Measurements from ENCODE around the gene MYH15. TPM values are rescaled to one million over a fixed set of nuclear protein-coding genes. Genes with fewer than 3 reads are reported as not detected.

MYH15 gene
- polyA plus RNA-seq, 1 donor from 2014 or later, result 0.71 TPM

- no peak overlapping the region for H3K4me3 ChIP-seq (ENCODE audit: low read length)
- no peaks in the 10 kb centered on the region for H4K20me1 ChIP-seq (ENCODE audit: insufficient read depth)
- H3K36me3 ChIP-seq (ENCODE audit: insufficient read depth, low read length), result no peaks in the 10 kb centered on the region
- no peak overlapping the region for H2AFZ ChIP-seq (ENCODE audit: low read depth, low read length)
- H3K9me2 ChIP-seq (ENCODE audit: insufficient read depth, low read length), result no peaks in the 10 kb centered on the region
- no peaks in the 10 kb centered on the region for H3K79me2 ChIP-seq (replicated peaks; ENCODE audit: insufficient read depth, low read length)
- no peak overlapping the region for H3K9ac ChIP-seq (ENCODE audit: low read length)
- H3K9me3 ChIP-seq (ENCODE audit: low read length), result no peaks in the 10 kb centered on the region
- H3K4me2 ChIP-seq (ENCODE audit: low read length), result no peak overlapping the region
- H3K27me3 ChIP-seq (ENCODE audit: insufficient read depth, low read depth, low read length), result no peaks in the 10 kb centered on the region
- H3K27ac ChIP-seq (ENCODE audit: low read length), result no peak overlapping the region
- H3F3A ChIP-seq (ENCODE audit: insufficient read depth, low read length, poor library complexity, severe bottlenecking), result no peaks in the 10 kb centered on the region
- TF ChIP-seq, protein P1, sequence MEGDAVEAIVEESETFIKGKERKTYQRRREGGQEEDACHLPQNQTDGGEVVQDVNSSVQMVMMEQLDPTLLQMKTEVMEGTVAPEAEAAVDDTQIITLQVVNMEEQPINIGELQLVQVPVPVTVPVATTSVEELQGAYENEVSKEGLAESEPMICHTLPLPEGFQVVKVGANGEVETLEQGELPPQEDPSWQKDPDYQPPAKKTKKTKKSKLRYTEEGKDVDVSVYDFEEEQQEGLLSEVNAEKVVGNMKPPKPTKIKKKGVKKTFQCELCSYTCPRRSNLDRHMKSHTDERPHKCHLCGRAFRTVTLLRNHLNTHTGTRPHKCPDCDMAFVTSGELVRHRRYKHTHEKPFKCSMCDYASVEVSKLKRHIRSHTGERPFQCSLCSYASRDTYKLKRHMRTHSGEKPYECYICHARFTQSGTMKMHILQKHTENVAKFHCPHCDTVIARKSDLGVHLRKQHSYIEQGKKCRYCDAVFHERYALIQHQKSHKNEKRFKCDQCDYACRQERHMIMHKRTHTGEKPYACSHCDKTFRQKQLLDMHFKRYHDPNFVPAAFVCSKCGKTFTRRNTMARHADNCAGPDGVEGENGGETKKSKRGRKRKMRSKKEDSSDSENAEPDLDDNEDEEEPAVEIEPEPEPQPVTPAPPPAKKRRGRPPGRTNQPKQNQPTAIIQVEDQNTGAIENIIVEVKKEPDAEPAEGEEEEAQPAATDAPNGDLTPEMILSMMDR (IDR thresholded peaks at IDR 0.05; ENCODE audit: poor library complexity, severe bottlenecking), result no peak
Observed at GRCh38 chr3:108525256-108525655, 14.9 kb upstream of the MYH15 start.

GRCh38 chr3:108524537-108524936 is 14.1 kb upstream of the MYH15 start:
- no peak for TF ChIP-seq EZH2 (IDR thresholded peaks at IDR 0.05; ENCODE audit: borderline replicate concordance, insufficient read depth, low read length, poor library complexity, severe bottlenecking)
- no peak for TF ChIP-seq MXI1 (conservative IDR thresholded peaks at IDR 0.05; ENCODE audit: poor library complexity, severe bottlenecking)
- no peak for TF ChIP-seq POLR2AphosphoS5 (IDR thresholded peaks at IDR 0.05)
- no peak for TF ChIP-seq RAD21 (conservative IDR thresholded peaks at IDR 0.05)
- no peak for TF ChIP-seq EP300 (conservative IDR thresholded peaks at IDR 0.05; ENCODE audit: poor library complexity, severe bottlenecking)
- TF ChIP-seq TAF1 (IDR thresholded peaks at IDR 0.05; ENCODE audit: low read depth), result no peak
- TF ChIP-seq SMC3 (conservative IDR thresholded peaks at IDR 0.05; ENCODE audit: poor library complexity), result no peak
- TF ChIP-seq, protein P2, sequence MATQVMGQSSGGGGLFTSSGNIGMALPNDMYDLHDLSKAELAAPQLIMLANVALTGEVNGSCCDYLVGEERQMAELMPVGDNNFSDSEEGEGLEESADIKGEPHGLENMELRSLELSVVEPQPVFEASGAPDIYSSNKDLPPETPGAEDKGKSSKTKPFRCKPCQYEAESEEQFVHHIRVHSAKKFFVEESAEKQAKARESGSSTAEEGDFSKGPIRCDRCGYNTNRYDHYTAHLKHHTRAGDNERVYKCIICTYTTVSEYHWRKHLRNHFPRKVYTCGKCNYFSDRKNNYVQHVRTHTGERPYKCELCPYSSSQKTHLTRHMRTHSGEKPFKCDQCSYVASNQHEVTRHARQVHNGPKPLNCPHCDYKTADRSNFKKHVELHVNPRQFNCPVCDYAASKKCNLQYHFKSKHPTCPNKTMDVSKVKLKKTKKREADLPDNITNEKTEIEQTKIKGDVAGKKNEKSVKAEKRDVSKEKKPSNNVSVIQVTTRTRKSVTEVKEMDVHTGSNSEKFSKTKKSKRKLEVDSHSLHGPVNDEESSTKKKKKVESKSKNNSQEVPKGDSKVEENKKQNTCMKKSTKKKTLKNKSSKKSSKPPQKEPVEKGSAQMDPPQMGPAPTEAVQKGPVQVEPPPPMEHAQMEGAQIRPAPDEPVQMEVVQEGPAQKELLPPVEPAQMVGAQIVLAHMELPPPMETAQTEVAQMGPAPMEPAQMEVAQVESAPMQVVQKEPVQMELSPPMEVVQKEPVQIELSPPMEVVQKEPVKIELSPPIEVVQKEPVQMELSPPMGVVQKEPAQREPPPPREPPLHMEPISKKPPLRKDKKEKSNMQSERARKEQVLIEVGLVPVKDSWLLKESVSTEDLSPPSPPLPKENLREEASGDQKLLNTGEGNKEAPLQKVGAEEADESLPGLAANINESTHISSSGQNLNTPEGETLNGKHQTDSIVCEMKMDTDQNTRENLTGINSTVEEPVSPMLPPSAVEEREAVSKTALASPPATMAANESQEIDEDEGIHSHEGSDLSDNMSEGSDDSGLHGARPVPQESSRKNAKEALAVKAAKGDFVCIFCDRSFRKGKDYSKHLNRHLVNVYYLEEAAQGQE (IDR thresholded peaks at IDR 0.05; ENCODE audit: borderline replicate concordance), result no peak
- Histone ChIP-seq H3K79me2 (replicated peaks; ENCODE audit: insufficient read depth, low read length) (no peaks in the 10 kb centered on the region), H3K9me2 (ENCODE audit: insufficient read depth, low read length) (no peaks in the 10 kb centered on the region), H3K9ac (ENCODE audit: low read length) (no peak overlapping the region), H3K27me3 (ENCODE audit: insufficient read depth, low read depth, low read length) (no peaks in the 10 kb centered on the region), H2AFZ (ENCODE audit: low read depth, low read length) (no peak overlapping the region), H3K4me2 (ENCODE audit: low read length) (no peak overlapping the region), H3F3A (ENCODE audit: insufficient read depth, low read length, poor library complexity, severe bottlenecking) (no peaks in the 10 kb centered on the region), H3K4me3 (ENCODE audit: low read length) (no peak overlapping the region), H3K27ac (ENCODE audit: low read length) (no peak overlapping the region), H3K36me3 (ENCODE audit: insufficient read depth, low read length) (no peaks in the 10 kb centered on the region), H4K20me1 (ENCODE audit: insufficient read depth) (no peaks in the 10 kb centered on the region), H3K9me3 (ENCODE audit: low read length) (no peaks in the 10 kb centered on the region)

DNA sequence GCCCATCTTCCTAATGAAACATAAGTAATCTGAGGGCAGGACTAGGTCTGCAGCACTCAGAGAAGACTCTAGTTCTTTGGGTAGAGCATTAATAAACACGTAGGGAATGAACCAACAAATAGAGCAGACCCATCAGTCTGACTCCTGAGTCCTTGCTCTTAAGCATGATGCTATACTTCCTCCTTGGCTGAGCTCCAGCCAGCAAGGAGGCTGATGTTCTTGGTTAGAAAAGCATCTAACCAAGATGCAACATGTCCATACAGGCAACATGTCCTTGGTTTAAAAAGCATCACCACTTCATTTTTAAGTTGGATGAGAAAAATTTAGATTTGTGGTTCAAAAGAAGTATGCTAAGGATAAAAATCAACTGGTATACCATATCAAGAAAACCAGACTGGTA is 8.5 kb upstream of the MYH15 start:
- Histone ChIP-seq H3K9ac (ENCODE audit: low read length) (no peak overlapping the region), H3K79me2 (replicated peaks; ENCODE audit: insufficient read depth, low read length) (no peaks in the 10 kb centered on the region), H3K4me3 (ENCODE audit: low read length) (no peak overlapping the region), H3K9me2 (ENCODE audit: insufficient read depth, low read length) (no peaks in the 10 kb centered on the region), H4K20me1 (ENCODE audit: insufficient read depth) (no peaks in the 10 kb centered on the region), H3K36me3 (ENCODE audit: insufficient read depth, low read length) (no peaks in the 10 kb centered on the region), H3K4me2 (ENCODE audit: low read length) (no peak overlapping the region), H3K9me3 (ENCODE audit: low read length) (no peaks in the 10 kb centered on the region), H3K27ac (ENCODE audit: low read length) (no peak overlapping the region), H2AFZ (ENCODE audit: low read depth, low read length) (no peak overlapping the region), H3K27me3 (ENCODE audit: insufficient read depth, low read depth, low read length) (no peaks in the 10 kb centered on the region), H3F3A (ENCODE audit: insufficient read depth, low read length, poor library complexity, severe bottlenecking) (no peaks in the 10 kb centered on the region)
- TF ChIP-seq EP300 (conservative IDR thresholded peaks at IDR 0.05; ENCODE audit: poor library complexity, severe bottlenecking) (no peak), TAF1 (IDR thresholded peaks at IDR 0.05; ENCODE audit: low read depth) (no peak), SMC3 (conservative IDR thresholded peaks at IDR 0.05; ENCODE audit: poor library complexity) (no peak), RAD21 (conservative IDR thresholded peaks at IDR 0.05) (no peak), EZH2 (IDR thresholded peaks at IDR 0.05; ENCODE audit: borderline replicate concordance, insufficient read depth, low read length, poor library complexity, severe bottlenecking) (no peak), POLR2AphosphoS5 (IDR thresholded peaks at IDR 0.05) (no peak), MXI1 (conservative IDR thresholded peaks at IDR 0.05; ENCODE audit: poor library complexity, severe bottlenecking) (no peak)
- TF ChIP-seq, protein P2 (IDR thresholded peaks at IDR 0.05; ENCODE audit: borderline replicate concordance), result no peak
- TF ChIP-seq, protein P1 (IDR thresholded peaks at IDR 0.05; ENCODE audit: poor library complexity, severe bottlenecking), result no peak
